HG03469 (cell line): ENCODE measurements around the gene ADSS1.

Experiments used
- ATAC-seq: cut with Tn5 transposase; IDR thresholded peaks from one replicate; pipeline ENCODE4 v1.9.1; 2021; ENCODE audit warnings: mild to moderate bottlenecking, moderate library complexity, moderate number of reproducible peaks; ENCODE audit not compliant: unreplicated experiment

The ADSS1 gene

GRCh38 chr14:104723651-104724406 is at the start of gene ADSS1:
TSS of gene ADSS1 (plus strand) at chr14:104724229. CDS start at chr14:104724271, 42 bp downstream.
- no peak for ATAC-seq

GRCh38 chr14:104675447-104675846 is 48.6 kb upstream of the ADSS1 start:
- ATAC-seq = no peak

GRCh38 chr14:104676130-104676693 is 47.8 kb upstream of the ADSS1 start:
- ATAC-seq = no peak

DNA sequence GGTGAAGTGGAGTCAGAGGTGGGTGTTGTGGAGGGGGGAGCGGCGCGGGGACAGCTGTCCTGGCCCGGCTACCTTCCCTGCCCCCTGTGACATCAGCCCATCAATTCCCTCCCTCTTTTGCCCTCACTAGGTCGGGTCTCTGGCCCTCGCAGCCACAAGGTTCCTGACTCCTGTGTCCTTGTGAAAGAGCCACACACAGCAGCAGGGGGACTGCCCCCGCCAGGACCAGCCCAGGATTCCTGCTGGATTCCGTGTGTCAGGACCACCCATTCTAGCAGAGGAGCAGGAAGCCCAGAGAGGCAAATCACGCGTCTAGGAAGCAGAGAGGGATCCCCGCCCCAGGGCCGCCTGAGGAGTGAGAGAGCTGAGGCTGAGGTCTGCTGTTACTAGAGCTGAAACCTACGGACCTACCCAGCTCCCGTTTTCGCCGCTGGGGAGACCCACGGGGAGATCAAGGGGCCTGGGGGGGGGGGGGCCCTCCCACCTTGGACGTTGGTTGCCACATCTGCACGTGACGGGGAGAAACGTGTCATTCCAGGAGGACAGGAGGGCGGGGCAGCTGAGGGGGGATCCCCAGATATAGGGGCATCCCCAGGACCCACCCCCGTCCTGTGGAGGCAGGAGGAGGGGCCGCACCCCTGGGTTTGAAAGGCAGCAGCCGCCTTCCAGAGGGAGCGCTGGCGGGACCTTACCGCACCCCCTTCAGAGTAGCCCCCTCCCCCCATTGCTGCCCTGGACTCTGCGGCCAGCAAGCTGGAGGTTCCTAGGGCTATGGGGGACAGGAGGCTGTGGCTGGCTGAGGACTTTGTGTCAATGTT is 47.1 kb upstream of the ADSS1 start:
- ATAC-seq = no peak

DNA sequence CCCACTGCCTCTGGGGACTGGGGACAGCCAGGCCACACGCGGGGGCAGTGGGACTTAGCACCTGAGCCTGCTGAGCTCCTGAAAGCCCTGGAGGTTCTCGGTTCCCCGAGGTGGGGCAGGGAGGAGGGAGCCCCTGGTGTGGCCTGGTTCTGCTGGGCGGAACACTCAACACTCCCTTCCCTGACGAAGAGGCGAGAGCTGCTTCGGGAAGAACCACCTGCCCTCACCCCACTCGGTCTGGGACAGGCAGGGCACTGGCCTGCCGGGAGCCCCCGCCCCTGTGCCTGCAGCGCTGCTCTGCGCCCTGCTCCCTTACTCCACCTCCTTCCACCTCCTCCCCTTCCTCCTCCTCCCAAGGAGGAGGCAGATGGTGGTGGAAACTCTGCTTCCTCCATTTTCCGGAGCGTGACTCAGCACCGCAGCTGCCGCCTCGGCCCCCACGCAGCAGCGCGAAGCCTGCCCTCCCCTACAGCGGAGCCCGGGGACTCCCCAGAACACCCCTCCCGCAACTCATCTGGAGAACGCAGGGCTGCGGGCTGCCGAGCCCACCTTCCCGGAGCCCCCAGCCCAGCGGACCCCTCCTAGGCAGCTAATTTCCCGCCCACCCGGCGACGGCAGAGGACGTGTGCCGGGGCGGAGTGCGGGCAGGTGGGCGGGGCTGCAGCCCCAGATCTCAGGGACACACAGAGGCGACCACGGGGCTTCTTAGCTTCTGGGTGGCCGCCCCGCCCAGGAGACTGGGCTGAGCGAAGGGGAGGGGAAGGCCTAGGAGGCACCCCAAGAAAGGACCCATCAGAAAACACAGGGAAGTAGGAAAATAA is 46.3 kb upstream of the ADSS1 start:
- ATAC-seq = no peak

GRCh38 chr14:104678346-104678745 is 45.7 kb upstream of the ADSS1 start:
- no peak for ATAC-seq

GRCh38 chr14:104678901-104679705 is 44.9 kb upstream of the ADSS1 start:
- ATAC-seq = no peak

GRCh38 chr14:104680056-104680805 is 43.8 kb upstream of the ADSS1 start:
- ATAC-seq = no peak

DNA sequence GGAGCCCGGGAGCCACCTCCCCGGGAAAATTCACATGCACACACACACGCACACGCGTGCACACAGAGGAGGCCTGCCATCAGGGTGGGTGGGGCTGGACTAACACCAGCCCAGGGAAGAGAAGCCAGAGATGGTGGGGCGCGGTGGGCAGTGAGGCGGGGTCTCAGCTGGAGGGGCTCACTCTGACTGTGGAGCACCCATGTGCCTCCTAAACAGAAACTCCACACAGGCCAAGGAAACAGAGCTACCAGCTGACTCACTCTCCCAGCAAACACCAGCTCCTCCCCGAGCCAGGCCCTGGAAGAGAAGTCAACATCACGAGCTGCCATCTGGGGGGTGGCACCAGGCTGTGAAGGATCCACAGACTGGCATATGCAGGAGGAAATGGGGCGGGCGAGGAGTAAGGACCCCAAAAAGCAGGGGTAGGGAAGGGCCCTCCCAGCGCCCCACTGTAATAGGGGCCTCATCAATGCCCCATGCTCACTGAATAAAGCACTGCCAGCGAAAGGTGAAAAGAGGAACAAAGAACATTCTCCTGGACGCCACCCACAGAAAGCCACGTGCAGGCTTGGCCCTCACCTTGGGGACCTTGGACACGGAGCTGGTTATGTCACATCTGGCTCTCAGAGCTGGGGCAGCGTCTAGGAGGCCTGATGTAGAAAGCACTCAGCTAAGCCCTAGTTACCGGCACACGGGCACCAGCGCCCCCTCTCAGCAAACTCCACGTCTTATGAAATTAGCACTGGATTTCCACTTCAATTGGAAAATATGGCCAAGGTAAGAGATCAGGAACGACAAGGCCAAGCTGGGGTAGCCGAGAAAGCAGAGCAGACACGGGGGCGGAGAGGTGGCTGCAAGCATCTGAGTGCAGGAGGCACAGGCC is 43.0 kb upstream of the ADSS1 start:
- peak; percentile 41 for ATAC-seq

DNA sequence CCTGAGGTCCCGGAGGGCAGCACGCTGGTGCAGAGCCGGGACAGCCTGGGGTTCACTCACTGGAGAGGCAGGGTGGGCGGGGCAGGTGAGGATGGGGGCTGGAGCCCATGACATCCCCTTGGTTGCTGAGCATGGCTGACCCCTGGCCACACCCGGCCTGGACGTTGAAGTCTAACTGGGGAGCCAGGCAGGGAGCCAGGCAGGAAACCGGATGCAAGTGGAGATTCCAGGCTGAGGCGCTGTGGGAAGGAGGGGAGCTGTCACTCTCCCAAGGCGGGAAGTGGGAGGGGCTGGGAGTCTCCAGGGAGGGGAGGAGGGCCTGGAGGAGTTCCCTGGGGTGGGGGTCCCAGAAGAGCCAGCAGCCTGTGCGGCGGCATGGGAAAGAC is 42.3 kb upstream of the ADSS1 start:
- ATAC-seq = no peak

DNA sequence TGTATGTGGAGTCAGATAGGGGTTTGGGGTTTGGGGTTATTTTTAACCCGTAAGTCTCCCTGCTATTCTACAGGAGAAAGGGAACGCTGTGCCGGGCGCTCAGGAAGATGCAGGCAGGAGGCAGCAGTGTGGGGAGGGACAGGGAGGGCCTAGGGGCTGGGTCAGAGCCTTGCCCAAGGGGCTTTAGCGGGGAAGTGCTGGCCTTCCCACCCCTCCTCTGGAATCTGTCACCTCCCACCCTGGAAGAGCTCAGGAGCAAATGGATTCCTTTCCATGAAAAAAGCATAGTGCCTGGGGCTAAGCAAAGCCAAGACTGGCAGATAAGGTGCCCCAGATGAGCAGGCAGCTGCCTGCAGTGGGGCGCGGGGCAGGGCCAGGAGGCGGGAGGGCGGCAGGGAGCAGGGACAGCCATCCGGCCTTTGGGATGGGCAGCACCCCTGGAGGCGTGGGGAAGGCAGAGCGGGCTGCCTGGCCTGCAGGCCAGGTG is 41.9 kb upstream of the ADSS1 start:
- no peak for ATAC-seq

DNA sequence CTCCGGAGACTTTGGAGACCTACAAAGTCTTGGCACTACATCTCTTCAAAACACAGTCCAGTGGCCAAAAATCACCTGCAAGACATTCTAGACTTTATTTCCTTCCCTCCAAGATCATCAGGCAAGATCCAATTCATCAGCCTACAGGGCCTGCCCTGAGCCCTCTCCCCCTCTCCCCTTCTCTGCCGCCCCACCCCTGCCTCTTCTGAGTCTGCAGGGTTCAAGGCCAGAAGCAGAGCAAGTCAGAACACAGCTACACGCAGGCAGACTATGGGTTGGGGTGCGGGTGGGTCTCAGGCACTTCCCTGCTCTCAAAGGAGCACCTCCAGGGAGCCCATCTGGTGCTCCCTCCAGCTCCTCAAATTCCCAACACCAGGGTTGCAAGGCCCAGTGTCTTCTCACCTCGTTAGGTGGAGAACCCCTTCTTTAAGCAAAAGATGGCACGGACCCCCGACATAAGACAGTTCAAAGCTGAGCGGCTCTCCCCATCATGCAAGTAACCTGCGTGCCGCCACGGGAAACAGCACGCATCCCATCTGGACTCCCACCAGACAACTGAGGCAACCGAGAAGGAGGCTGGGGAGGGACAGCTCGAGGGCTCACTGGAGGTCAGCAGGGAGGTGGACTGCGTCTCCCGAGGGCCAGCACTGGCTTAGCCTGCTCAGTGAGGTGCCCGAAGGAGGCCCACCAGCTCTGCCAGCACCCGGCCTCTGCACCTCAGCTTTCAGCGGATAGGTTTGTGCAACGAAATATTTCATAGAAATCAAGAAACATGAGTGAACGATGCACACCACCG is 40.2 kb upstream of the ADSS1 start:
- no peak for ATAC-seq

DNA sequence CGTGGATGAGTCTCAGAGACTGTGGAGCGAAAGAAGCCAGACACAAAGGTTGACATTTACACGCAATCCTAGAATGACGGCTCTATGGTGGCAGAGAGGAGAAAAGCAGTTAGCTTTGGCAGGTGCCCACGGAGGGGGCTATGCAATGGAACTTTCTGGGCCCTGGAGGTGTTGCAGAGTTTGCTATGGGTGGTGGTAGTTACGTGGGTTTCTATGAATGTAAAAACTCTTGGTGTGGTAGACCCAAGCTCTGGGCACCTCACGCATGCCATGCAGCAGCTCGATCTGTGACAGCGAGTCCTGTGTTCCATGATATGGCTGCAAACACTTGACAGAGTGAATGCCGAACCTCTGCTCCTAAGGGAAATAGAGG is 39.6 kb upstream of the ADSS1 start:
- ATAC-seq = no peak

GRCh38 chr14:104685216-104685997 is 38.6 kb upstream of the ADSS1 start:
- ATAC-seq = no peak

GRCh38 chr14:104685998-104686610 is 37.9 kb upstream of the ADSS1 start:
- ATAC-seq = no peak
